Activated B cell treated with CpG ODN at 0.5 μM for 24 hours (primary cell): ENCODE data around the gene DUSP21. TPM values are rescaled to one million over a fixed set of nuclear protein-coding genes. Genes with fewer than 3 reads are reported as not detected.
"Not testable (repeated sequence)": the region's sequence is repeated elsewhere in the genome, so short reads cannot be mapped to it uniquely, and the experiment has no call there.

Experiments
- ATAC-seq: fragments of 200-7000 bp; cut with Tn5 transposase; one replicate; pipeline ENCODE4 v1.10.0; 2021; ENCODE audit warnings: low read depth, mild to moderate bottlenecking, moderate library complexity
- CTCF ChIA-PET: fragments of 350-600 bp; sonication (Branson Sonifier 250); formaldehyde crosslinking; loops from one replicate; lab custom pipeline; 2021; ENCODE audit warnings: antibody characterized with exemption; lab: Charles Lee
- POLR2A ChIA-PET: fragments of 350-600 bp; sonication (Branson Sonifier 250); formaldehyde crosslinking; loops from one replicate; lab custom pipeline; 2021; ENCODE audit warnings: antibody characterized with exemption; lab: Charles Lee
- DNase-seq: peaks from one replicate; pipeline ENCODE4 v3.0.0; 2022
- H3K27ac Mint-ChIP-seq: one replicate; pipeline ENCODE4 v1.8.0; 2020; ENCODE audit warnings: mixed read lengths
- H3K27me3 Mint-ChIP-seq: one replicate; pipeline ENCODE4 v1.8.0; 2021; ENCODE audit warnings: mixed read lengths
- H3K36me3 Mint-ChIP-seq: one replicate; pipeline ENCODE4 v1.8.0; 2021; ENCODE audit warnings: low read depth, mixed read lengths
- H3K4me1 Mint-ChIP-seq: one replicate; pipeline ENCODE4 v1.8.0; 2021; ENCODE audit warnings: mixed read lengths
- H3K4me3 Mint-ChIP-seq: one replicate; pipeline ENCODE4 v1.8.0; 2020; ENCODE audit warnings: mild to moderate bottlenecking, mixed read lengths
- H3K9me3 Mint-ChIP-seq: one replicate; pipeline ENCODE4 v1.8.0; 2020; ENCODE audit warnings: mixed read lengths
- intact Hi-C: fragments of 100-400 bp; cut with micrococcal nuclease; formaldehyde crosslinking; loops from one replicate; pipeline ENCODE4 v1.15.1; 2024
- total RNA-seq: library from RNA; stranded (reverse); gene quantifications from 2 replicates; pipeline ENCODE4 v1.2.3, GENCODE V29; 2022
- TF ChIP-seq, protein P1 (sequence below): fragments of 200-600 bp; IDR thresholded peaks from one replicate; pipeline ENCODE4 v1.8.0; 2022; ENCODE audit warnings: antibody characterized with exemption, mild to moderate bottlenecking

DUSP21 gene
- total RNA-seq, 1 donor from 2014 or later: not detected

DNA sequence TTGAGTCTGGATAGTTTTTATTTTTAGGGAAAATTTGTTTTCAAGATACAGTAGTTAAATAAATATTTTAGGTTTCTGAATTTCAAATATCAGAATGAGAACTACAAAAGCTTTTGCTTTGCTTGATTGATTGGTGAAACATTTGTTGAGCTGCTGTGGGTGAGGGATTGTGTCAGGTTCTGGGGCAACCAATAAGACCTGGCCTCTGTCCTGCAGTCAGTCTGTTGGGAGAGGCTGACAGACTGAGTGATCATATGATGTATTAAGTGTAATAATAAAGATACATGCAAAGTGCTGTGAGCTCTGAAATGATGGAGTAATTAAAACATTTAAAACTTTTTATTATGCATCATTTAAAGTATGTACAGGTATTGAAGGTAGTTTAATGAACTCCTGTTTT, 38.8 kb downstream of the DUSP21 start:
- no peaks in the 10 kb centered on the region for H3K9me3 Mint-ChIP-seq
- ATAC-seq (no peak), DNase-seq (no peak)
- H3K36me3 Mint-ChIP-seq: peaks cover 4% of the 10 kb centered on the region
- ChIA-PET CTCF (no interaction called here), POLR2A (interaction anchor here (0.6 kb wide), 1 partner anchor 8 kb away, joined by 4 read pairs; no protein-coding TSS in a partner anchor)
- intact Hi-C loops: no loop called here
- no peak overlapping the region for H3K27ac Mint-ChIP-seq
- peaks cover 52% of the 10 kb centered on the region for H3K4me1 Mint-ChIP-seq
- H3K4me3 Mint-ChIP-seq: no peak overlapping the region
- TF ChIP-seq, protein P1, sequence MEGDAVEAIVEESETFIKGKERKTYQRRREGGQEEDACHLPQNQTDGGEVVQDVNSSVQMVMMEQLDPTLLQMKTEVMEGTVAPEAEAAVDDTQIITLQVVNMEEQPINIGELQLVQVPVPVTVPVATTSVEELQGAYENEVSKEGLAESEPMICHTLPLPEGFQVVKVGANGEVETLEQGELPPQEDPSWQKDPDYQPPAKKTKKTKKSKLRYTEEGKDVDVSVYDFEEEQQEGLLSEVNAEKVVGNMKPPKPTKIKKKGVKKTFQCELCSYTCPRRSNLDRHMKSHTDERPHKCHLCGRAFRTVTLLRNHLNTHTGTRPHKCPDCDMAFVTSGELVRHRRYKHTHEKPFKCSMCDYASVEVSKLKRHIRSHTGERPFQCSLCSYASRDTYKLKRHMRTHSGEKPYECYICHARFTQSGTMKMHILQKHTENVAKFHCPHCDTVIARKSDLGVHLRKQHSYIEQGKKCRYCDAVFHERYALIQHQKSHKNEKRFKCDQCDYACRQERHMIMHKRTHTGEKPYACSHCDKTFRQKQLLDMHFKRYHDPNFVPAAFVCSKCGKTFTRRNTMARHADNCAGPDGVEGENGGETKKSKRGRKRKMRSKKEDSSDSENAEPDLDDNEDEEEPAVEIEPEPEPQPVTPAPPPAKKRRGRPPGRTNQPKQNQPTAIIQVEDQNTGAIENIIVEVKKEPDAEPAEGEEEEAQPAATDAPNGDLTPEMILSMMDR: no peak
- H3K27me3 Mint-ChIP-seq: no peaks in the 10 kb centered on the region

GRCh38 chrX:44884944-44885343, 41.1 kb downstream of the DUSP21 start:
- POLR2A ChIA-PET: no interaction called here

DNA sequence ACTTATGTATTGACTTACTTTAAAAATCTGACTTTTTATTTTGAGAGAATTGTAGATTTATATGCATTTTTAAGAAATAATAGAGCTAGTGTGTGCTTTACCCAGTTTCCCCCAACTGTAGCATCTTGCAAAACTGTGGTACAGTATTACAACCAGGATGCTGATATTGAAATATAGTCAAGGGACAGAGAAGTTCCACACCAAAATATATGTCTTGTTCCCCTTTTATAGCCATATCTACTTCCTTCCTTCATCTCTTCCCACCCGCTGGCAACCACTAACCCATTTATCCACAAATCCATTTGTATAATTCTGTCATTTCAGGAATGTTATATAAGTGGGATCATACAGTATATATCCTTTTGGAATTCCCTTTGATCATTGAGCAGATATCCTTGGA, 46.0 kb downstream of the DUSP21 start:
- Mint-ChIP-seq H3K27me3 (no peaks in the 10 kb centered on the region), H3K4me3 (peak overlapping the region; percentile 38), H3K27ac (peak overlapping the region; percentile 66), H3K36me3 (no peaks in the 10 kb centered on the region), H3K9me3 (no peaks in the 10 kb centered on the region), H3K4me1 (peaks cover 56% of the 10 kb centered on the region)
- DNase-seq: no peak
- ChIA-PET POLR2A (no interaction called here), CTCF (no interaction called here)
- intact Hi-C loops: no loop called here
- TF ChIP-seq, protein P1: no peak
- ATAC-seq: no peak

More at GRCh38 chrX:44884944-44885343, 41.1 kb downstream of the DUSP21 start:
- Mint-ChIP-seq H3K4me1 (peaks cover 53% of the 10 kb centered on the region), H3K36me3 (peaks cover 4% of the 10 kb centered on the region), H3K27me3 (no peaks in the 10 kb centered on the region), H3K9me3 (no peaks in the 10 kb centered on the region), H3K4me3 (no peak overlapping the region), H3K27ac (no peak overlapping the region)
- no peak for DNase-seq
- TF ChIP-seq, protein P1: no peak
- CTCF ChIA-PET: no interaction called here
- intact Hi-C loops: no loop called here
- ATAC-seq: no peak

DNA sequence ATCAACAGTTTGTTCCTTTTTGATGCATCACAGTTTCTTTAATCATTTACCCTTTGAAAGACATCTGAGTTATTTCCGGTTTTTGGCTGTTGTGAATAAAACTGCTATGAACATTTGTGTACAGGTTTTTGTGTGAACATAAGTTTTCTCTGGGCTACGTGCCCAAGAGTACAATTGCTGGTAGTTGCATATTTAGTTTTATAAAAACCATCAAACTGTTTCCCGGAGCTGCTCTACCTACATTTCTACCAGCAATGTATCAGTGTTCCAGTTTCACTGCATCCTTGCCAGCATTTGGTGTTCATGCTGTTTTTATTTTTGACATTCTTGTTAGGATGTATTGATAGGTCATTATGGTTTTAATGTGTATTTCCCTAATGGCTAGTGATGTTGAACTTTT, 46.4 kb downstream of the DUSP21 start:
- DNase-seq: no peak
- H3K4me1 Mint-ChIP-seq: peaks cover 52% of the 10 kb centered on the region
- peak overlapping the region; percentile 66 for H3K27ac Mint-ChIP-seq
- ATAC-seq: no peak
- H3K36me3 Mint-ChIP-seq: no peaks in the 10 kb centered on the region
- no peak overlapping the region for H3K4me3 Mint-ChIP-seq
- ChIA-PET CTCF (no interaction called here), POLR2A (no interaction called here)
- no peaks in the 10 kb centered on the region for H3K9me3 Mint-ChIP-seq
- TF ChIP-seq, protein P1: no peak
- intact Hi-C loops: no loop called here
- H3K27me3 Mint-ChIP-seq: no peaks in the 10 kb centered on the region

- H3K27ac Mint-ChIP-seq, H3K9me3 Mint-ChIP-seq, CTCF ChIA-PET, H3K27me3 Mint-ChIP-seq, intact Hi-C loops, H3K36me3 Mint-ChIP-seq, ATAC-seq, DNase-seq, H3K4me3 Mint-ChIP-seq: not testable (repeated sequence)
- H3K4me1 Mint-ChIP-seq: peaks cover 54% of the 10 kb centered on the region
- POLR2A ChIA-PET: interaction anchor here (0.6 kb wide), 1 partner anchor 154 kb away, joined by 4 read pairs; no protein-coding TSS in a partner anchor
Measured at GRCh38 chrX:44890687-44891086, 46.9 kb downstream of the DUSP21 start.

- DNase-seq (no peak), ATAC-seq (no peak)
- Mint-ChIP-seq H3K27ac (no peak overlapping the region), H3K27me3 (no peaks in the 10 kb centered on the region), H3K36me3 (peaks cover 3% of the 10 kb centered on the region), H3K4me1 (peaks cover 52% of the 10 kb centered on the region), H3K4me3 (no peak overlapping the region), H3K9me3 (peaks cover 2% of the 10 kb centered on the region)
- intact Hi-C loops: no loop called here
- TF ChIP-seq, protein P1: no peak
- ChIA-PET CTCF (no interaction called here), POLR2A (no interaction called here)
Measured at GRCh38 chrX:44891642-44892041, 47.8 kb downstream of the DUSP21 start.
